ENCODE results near the gene IFITM5. TPM values are rescaled to one million over a fixed set of nuclear protein-coding genes. Genes with fewer than 3 reads are reported as not detected.

The IFITM5 gene
- total RNA-seq, 1 experiment from 2014 or later, result not detected

DNA sequence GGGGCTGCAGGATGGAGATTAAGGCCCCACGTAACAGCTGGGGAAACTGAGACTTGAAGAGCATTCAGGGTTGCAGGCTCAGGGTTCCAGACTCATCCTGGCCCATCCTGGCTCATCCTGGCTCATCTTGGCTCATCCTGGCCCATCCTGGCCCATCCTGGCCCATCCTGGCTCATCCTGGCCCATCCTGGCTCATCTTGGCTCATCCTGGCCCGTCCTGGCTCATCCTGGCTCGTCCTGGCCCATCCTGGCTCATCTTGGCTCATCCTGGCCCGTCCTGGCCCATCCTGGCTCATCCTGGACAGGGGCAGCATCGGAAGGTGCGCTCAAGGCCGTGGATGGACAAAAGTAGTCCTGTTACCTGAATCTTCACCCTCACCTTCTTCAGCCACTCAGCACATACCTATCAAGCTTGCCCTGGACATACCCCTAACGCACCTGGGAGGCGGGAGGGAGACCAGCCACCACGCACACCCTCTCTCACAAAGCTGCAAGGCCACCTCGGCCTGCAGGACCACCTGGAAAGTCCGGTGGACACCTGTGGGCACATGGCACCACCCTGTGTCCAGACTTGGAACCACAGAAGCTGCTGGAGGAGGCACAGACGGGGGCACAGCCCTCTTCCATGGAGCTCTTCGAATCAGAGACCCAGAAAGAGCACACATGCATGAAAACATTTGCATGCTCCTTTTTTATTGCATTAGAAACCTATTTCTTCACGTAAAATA, 41.4 kb downstream of the IFITM5 start:
- Histone ChIP-seq H2BK15ac (ENCODE audit: low read depth, low read length) (no peak overlapping the region), H3K79me1 (ENCODE audit: insufficient read depth, low read depth, low read length, poor library complexity, severe bottlenecking) (no peaks in the 10 kb centered on the region), H2AK5ac (ENCODE audit: insufficient read length, low read length) (no peak overlapping the region), H2BK20ac (ENCODE audit: low read depth, low read length, poor library complexity, severe bottlenecking) (no peak overlapping the region), H2BK120ac (ENCODE audit: low read depth, low read length, poor library complexity, severe bottlenecking) (no peak overlapping the region), H3K23ac (ENCODE audit: insufficient read length, low read depth, low read length) (no peak overlapping the region), H4K20me1 (ENCODE audit: control insufficient read depth, insufficient read depth, insufficient read length) (no peaks in the 10 kb centered on the region), H3K79me2 (ENCODE audit: insufficient read depth, low read length) (no peaks in the 10 kb centered on the region), H2BK12ac (ENCODE audit: insufficient read length, low read depth, low read length) (no peak overlapping the region), H3K9me3 (ENCODE audit: control insufficient read depth, low read depth, low read length) (no peaks in the 10 kb centered on the region), H3K18ac (ENCODE audit: insufficient read length, low read depth, low read length) (no peak overlapping the region), H4K91ac (ENCODE audit: insufficient read length, low read depth, low read length) (no peak overlapping the region), H3K4me1 (ENCODE audit: insufficient read depth, low read length) (no peaks in the 10 kb centered on the region), H4K5ac (ENCODE audit: insufficient read length, low read depth, low read length) (no peak overlapping the region), H3K27me3 (ENCODE audit: insufficient read depth, low read length) (no peaks in the 10 kb centered on the region), H3K4ac (ENCODE audit: low read depth, low read length) (no peak overlapping the region), H3K4me2 (ENCODE audit: insufficient read depth, insufficient read length, low read length) (no peak overlapping the region), H4K8ac (replicated peaks; ENCODE audit: insufficient read length, low read depth, low read length) (no peak overlapping the region), H3K9ac (ENCODE audit: extremely low read depth, insufficient read length, low read length) (no peak overlapping the region), H3T11ph (ENCODE audit: low read length) (no peak overlapping the region), H2BK5ac (ENCODE audit: insufficient read length, low read length) (no peak overlapping the region), H3K56ac (ENCODE audit: insufficient read length, low read depth, low read length) (no peak overlapping the region), H3K14ac (ENCODE audit: insufficient read depth, low read length) (no peak overlapping the region), H2AFZ (ENCODE audit: low read length) (no peak overlapping the region), H3K23me2 (ENCODE audit: insufficient read length, low read depth, low read length, poor library complexity, severe bottlenecking) (no peaks in the 10 kb centered on the region), H3K27ac (ENCODE audit: insufficient read length, low read depth, low read length) (no peak overlapping the region)
- WGBS (ENCODE audit: extremely low coverage, insufficient read length, low lambda C conversion rate), result no CpG with 5 or more reads among the region's 15 CpGs
- Mint-ChIP-seq H3K4me1 (no peaks in the 10 kb centered on the region), H3K27me3 (ENCODE audit: low read depth) (peaks cover 4% of the 10 kb centered on the region), H3K4me3 (no peak overlapping the region), H3K36me3 (ENCODE audit: insufficient read depth in 1 of 3, low read depth in 3 of 3) (peaks cover 6 to 11% (median 10%) of the 10 kb centered on the region in 3 experiments; a peak in 6 of 7 replicates), H3K27ac (peak overlapping the region in 1 of 3 experiments; percentile 53; a peak in 2 of 7 replicates), H3K9me3 (peaks cover 13 to 15% of the 10 kb centered on the region in 2 experiments)
- no peak for DNase-seq
- TF ChIP-seq, protein P1, sequence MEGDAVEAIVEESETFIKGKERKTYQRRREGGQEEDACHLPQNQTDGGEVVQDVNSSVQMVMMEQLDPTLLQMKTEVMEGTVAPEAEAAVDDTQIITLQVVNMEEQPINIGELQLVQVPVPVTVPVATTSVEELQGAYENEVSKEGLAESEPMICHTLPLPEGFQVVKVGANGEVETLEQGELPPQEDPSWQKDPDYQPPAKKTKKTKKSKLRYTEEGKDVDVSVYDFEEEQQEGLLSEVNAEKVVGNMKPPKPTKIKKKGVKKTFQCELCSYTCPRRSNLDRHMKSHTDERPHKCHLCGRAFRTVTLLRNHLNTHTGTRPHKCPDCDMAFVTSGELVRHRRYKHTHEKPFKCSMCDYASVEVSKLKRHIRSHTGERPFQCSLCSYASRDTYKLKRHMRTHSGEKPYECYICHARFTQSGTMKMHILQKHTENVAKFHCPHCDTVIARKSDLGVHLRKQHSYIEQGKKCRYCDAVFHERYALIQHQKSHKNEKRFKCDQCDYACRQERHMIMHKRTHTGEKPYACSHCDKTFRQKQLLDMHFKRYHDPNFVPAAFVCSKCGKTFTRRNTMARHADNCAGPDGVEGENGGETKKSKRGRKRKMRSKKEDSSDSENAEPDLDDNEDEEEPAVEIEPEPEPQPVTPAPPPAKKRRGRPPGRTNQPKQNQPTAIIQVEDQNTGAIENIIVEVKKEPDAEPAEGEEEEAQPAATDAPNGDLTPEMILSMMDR (conservative IDR thresholded peaks at IDR 0.05), result peak; percentile 33; the same call in 2 of the 3 replicates
